Medulla oblongata (tissue), 1 donor: ENCODE data around the gene TRPM2.

ENCODE experiments used
- DNase-seq: peaks from one replicate; pipeline ENCODE4 v3.0.0-alpha.2; 2015; ENCODE audit errors: extremely low spot score

The TRPM2 gene

GRCh38 chr21:44444286-44444931 is 91.0 kb downstream of the TRPM2 start:
- DNase-seq, result no peak

- DNase-seq, result no peak
These were observed 91.9 kb downstream of the TRPM2 start for GRCh38 chr21:44445145-44445812.

GRCh38 chr21:44448651-44449131 is 95.3 kb downstream of the TRPM2 start:
- DNase-seq, result no peak

GRCh38 chr21:44449473-44450363 is 96.3 kb downstream of the TRPM2 start:
- DNase-seq, result no peak

GRCh38 chr21:44450402-44450801 is 97.0 kb downstream of the TRPM2 start:
- no peak for DNase-seq

- no peak for DNase-seq
These were observed 97.6 kb downstream of the TRPM2 start for GRCh38 chr21:44450999-44451398.

- DNase-seq, result no peak
These were observed 99.7 kb downstream of the TRPM2 start for GRCh38 chr21:44453120-44453519.

GRCh38 chr21:44454058-44454457 is 100.6 kb downstream of the TRPM2 start:
- no peak for DNase-seq

GRCh38 chr21:44454747-44455523 is 101.5 kb downstream of the TRPM2 start, which contains the start of gene LRRC3:
TSS of gene LRRC3 (plus strand) at chr21:44455510. CDS start at chr21:44456645, 1,135 bp downstream.
- peak; percentile 29 for DNase-seq

- DNase-seq, result peak; percentile 4
These were observed 102.2 kb downstream of the TRPM2 start for GRCh38 chr21:44455524-44456213.

- no peak for DNase-seq
These were observed 102.9 kb downstream of the TRPM2 start for GRCh38 chr21:44456214-44456914.

GRCh38 chr21:44456915-44457736 is 103.7 kb downstream of the TRPM2 start:
- DNase-seq, result no peak

GRCh38 chr21:44458971-44459711 is 105.7 kb downstream of the TRPM2 start:
- no peak for DNase-seq

- no peak for DNase-seq
These were observed 106.5 kb downstream of the TRPM2 start for GRCh38 chr21:44459712-44460440.

GRCh38 chr21:44460441-44460755 is 107.0 kb downstream of the TRPM2 start:
- DNase-seq, result no peak

- DNase-seq, result no peak
These were observed 107.6 kb downstream of the TRPM2 start for GRCh38 chr21:44461005-44461404.

- DNase-seq, result no peak
These were observed 108.1 kb downstream of the TRPM2 start for GRCh38 chr21:44461464-44462001.
